ENCODE measurements around the gene BTBD16.

GRCh38 chr10:122363722-122364463 lies 92.8 kb downstream of the BTBD16 start:
- TF ChIP-seq SP1 (IDR thresholded peaks at IDR 0.05): no peak
- TF ChIP-seq BHLHE40 (IDR thresholded peaks at IDR 0.05; ENCODE audit: borderline replicate concordance): no peak
- TF ChIP-seq LEF1 (IDR thresholded peaks at IDR 0.05; ENCODE audit: borderline replicate concordance): no peak
- no peak for TF ChIP-seq FOXA1 (IDR thresholded peaks at IDR 0.05)
- no peak for TF ChIP-seq SUZ12 (IDR thresholded peaks at IDR 0.05)

Measured in HEK293T (cell line).